ENCODE measurements around the gene ISM2. TPM values are rescaled to one million over a fixed set of nuclear protein-coding genes. Genes with fewer than 3 reads are reported as not detected.
A peak's percentile ranks its signal among the peaks of the same experiment; 100 is the strongest.

The ISM2 gene
- total RNA-seq, 1 donor from 2014 or later, result 3.9 TPM

GRCh38 chr14:77470224-77470870 is 28.3 kb downstream of the ISM2 start:
- no peak for DNase-seq (ENCODE audit: extremely low spot score in 2 of 2)
- TF ChIP-seq POLR2AphosphoS5 (IDR thresholded peaks at IDR 0.05; ENCODE audit: insufficient read depth in 1 of 2, low read depth in 1 of 2) (no peak), POLR2A (IDR thresholded peaks at IDR 0.05) (no peak), CTCF (IDR thresholded peaks at IDR 0.05) (no peak)
- Histone ChIP-seq H3K27ac (no peak overlapping the region), H3K27me3 (no peaks in the 10 kb centered on the region), H3K9me3 (no peaks in the 10 kb centered on the region), H3K36me3 (peaks cover 0 to 42% of the 10 kb centered on the region in 2 donors), H3K4me1 (no peaks in the 10 kb centered on the region), H3K4me3 (no peak overlapping the region)
- intact Hi-C loops (cut with DNase I), result no loop called here

- Histone ChIP-seq H3K9me3 (no peaks in the 10 kb centered on the region), H3K4me1 (no peaks in the 10 kb centered on the region), H3K27ac (no peak overlapping the region), H3K36me3 (peaks cover 0 to 50% of the 10 kb centered on the region in 2 donors), H3K4me3 (no peak overlapping the region), H3K27me3 (no peaks in the 10 kb centered on the region)
- intact Hi-C loops (cut with DNase I), result no loop called here
- DNase-seq (ENCODE audit: extremely low spot score in 2 of 2), result no peak
- TF ChIP-seq POLR2AphosphoS5 (IDR thresholded peaks at IDR 0.05; ENCODE audit: insufficient read depth in 1 of 2, low read depth in 1 of 2) (no peak), POLR2A (IDR thresholded peaks at IDR 0.05) (no peak), CTCF (IDR thresholded peaks at IDR 0.05) (no peak)
Observed at GRCh38 chr14:77469539-77469938, 29.1 kb downstream of the ISM2 start.

- DNase-seq (ENCODE audit: extremely low spot score in 2 of 2), result no peak
- H3K4me3 ChIP-seq, result no peak overlapping the region
- H3K4me1 ChIP-seq, result no peaks in the 10 kb centered on the region
- no peaks in the 10 kb centered on the region for H3K27me3 ChIP-seq
- H3K36me3 ChIP-seq, result peaks cover 0 to 55% of the 10 kb centered on the region in 2 donors
- intact Hi-C loops (cut with DNase I), result no loop called here
- H3K9me3 ChIP-seq, result no peaks in the 10 kb centered on the region
- TF ChIP-seq POLR2AphosphoS5 (IDR thresholded peaks at IDR 0.05; ENCODE audit: insufficient read depth in 1 of 2, low read depth in 1 of 2) (no peak), POLR2A (IDR thresholded peaks at IDR 0.05) (no peak), CTCF (IDR thresholded peaks at IDR 0.05) (no peak)
- H3K27ac ChIP-seq, result no peak overlapping the region
Observed at GRCh38 chr14:77469067-77469505, 29.5 kb downstream of the ISM2 start.

- Histone ChIP-seq H3K27me3 (no peaks in the 10 kb centered on the region), H3K4me1 (no peaks in the 10 kb centered on the region), H3K4me3 (no peak overlapping the region), H3K9me3 (no peaks in the 10 kb centered on the region), H3K36me3 (peaks cover 0 to 67% of the 10 kb centered on the region in 2 donors), H3K27ac (no peak overlapping the region)
- no peak for DNase-seq (ENCODE audit: extremely low spot score in 2 of 2)
- intact Hi-C loops (cut with DNase I), result no loop called here
- no peak for TF ChIP-seq POLR2AphosphoS5 (IDR thresholded peaks at IDR 0.05; ENCODE audit: insufficient read depth in 1 of 2, low read depth in 1 of 2)
- no peak for TF ChIP-seq POLR2A (IDR thresholded peaks at IDR 0.05)
- no peak for TF ChIP-seq CTCF (IDR thresholded peaks at IDR 0.05)
Observed at GRCh38 chr14:77467801-77468200, 30.8 kb downstream of the ISM2 start.

- Histone ChIP-seq H3K27ac (peak overlapping the region; percentile 99), H3K9me3 (no peaks in the 10 kb centered on the region), H3K4me3 (peak overlapping the region; percentile 59 to 91), H3K27me3 (no peaks in the 10 kb centered on the region), H3K4me1 (peaks cover 31% of the 10 kb centered on the region), H3K36me3 (peaks cover 0 to 47% of the 10 kb centered on the region in 2 donors)
- TF ChIP-seq CTCF (IDR thresholded peaks at IDR 0.05) (peak in 1 of 3 experiments; percentile 40), POLR2AphosphoS5 (IDR thresholded peaks at IDR 0.05; ENCODE audit: insufficient read depth in 1 of 2, low read depth in 1 of 2) (no peak)
- no peak for DNase-seq (ENCODE audit: extremely low spot score in 2 of 2)
- intact Hi-C loops (cut with DNase I), result no loop called here
Observed at GRCh38 chr14:77459072-77459723, 39.4 kb downstream of the ISM2 start.
